ENCODE measurements around the gene CAMP.

DNA sequence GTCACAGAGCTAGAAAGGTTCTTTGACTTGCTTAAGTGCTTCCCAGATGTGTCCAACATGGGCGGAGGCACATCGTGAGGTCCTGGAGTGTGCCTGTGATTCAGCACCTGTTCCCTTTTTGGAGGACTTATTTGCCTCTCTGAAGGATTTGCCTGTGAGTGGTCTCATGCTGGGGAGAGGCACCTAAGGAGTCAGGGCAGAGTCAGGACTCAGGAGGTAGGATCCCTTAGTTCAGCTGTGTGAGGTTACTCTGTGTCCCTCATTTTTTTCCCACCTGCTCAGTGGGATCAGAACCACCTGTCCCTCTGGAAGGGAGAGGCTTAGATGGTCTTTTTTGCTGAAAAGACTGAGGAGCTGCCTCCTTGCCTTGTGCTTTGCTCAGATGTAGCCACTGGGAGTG is 20.6 kb downstream of the CAMP start:
- no peak for TF ChIP-seq EZH2phosphoT487 (IDR thresholded peaks at IDR 0.05)
- TF ChIP-seq CTCF (IDR thresholded peaks at IDR 0.05), result no peak
- TF ChIP-seq EZH2 (IDR thresholded peaks at IDR 0.05), result no peak
